ENCODE data around the gene CACNA1B.
"Not testable (repeated sequence)": the region's sequence is repeated elsewhere in the genome, so short reads cannot be mapped to it uniquely, and the experiment has no call there.

CACNA1B gene

DNA sequence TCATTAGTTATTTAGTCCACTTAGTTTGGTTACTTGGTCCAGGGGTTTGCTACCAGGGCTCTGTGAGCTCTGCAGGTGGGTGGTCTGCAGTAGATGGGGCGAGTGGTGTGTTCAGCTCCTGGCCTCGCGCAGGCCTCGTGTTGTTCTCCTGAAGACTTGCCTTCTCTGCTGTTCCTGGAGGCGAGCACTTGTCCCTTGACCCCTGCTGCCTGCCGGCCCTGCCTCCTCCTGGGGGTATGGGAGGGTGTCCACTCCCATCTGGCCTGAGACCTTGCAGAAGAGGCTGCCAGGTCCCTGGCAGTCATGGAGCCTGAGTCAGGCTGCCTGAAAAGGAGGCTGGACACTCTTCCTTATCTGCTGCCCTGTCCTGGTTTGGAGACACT, 137.0 kb downstream of the CACNA1B start:
- no peak for TF ChIP-seq CTCF (IDR thresholded peaks at IDR 0.05; ENCODE audit: unreplicated experiment in 3 of 3)
- Mint-ChIP-seq H3K9me3 (no peaks in the 10 kb centered on the region), H3K4me1 (no peaks in the 10 kb centered on the region), H3K4me3 (no peak overlapping the region), H3K27ac (no peak overlapping the region), H3K27me3 (ENCODE audit: low read depth) (peaks cover 25% of the 10 kb centered on the region), H3K36me3 (ENCODE audit: low read depth) (no peaks in the 10 kb centered on the region)

DNA sequence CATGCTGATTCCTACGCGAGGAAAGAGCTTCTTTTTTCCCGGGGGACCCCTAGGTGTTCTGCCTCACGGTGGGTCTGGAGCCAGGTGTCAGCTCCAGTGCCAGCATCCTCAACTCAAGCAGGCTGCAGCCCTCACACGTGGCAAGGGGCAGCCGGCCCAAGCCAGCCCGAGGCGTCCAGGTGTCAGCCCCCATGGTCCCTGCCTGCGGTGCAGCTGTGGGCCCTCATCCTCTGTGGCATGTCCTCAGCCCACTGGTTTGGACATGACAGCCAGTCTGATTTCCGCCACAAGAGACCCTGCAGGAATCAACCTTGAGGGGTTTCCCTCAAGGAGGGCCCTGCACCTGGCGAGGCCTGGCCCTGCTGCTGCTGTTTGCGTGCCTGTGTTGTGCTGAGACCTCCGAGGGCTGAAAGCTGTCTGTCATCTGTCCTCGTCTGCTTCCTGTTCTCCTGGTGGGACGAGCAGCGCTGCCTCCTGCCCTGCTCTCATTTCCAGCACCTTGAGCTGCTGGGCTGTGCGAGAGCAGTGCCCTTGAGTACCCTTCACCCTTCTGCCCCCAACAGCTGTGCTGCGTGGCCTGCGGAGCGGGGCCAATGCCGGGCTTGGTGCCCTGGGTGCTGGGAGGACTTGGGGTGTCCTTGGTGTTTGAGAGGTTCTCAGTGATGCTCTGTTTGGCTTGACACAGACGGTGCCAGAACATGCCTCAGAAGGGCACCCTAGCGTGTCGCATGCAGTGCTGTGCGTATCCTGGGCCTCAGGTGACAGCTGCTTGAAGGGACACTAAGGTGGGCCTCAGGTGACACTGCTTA, 137.6 kb downstream of the CACNA1B start:
- Mint-ChIP-seq H3K36me3 (ENCODE audit: low read depth) (no peaks in the 10 kb centered on the region), H3K27ac (no peak overlapping the region), H3K27me3 (ENCODE audit: low read depth) (peaks cover 28% of the 10 kb centered on the region), H3K9me3 (no peaks in the 10 kb centered on the region), H3K4me1 (no peaks in the 10 kb centered on the region), H3K4me3 (no peak overlapping the region)
- no peak for TF ChIP-seq CTCF (IDR thresholded peaks at IDR 0.05; ENCODE audit: unreplicated experiment in 3 of 3)

GRCh38 chr9:138016406-138017187, 139.0 kb downstream of the CACNA1B start:
- Mint-ChIP-seq H3K27ac (no peak overlapping the region), H3K36me3 (ENCODE audit: low read depth) (no peaks in the 10 kb centered on the region), H3K4me1 (no peaks in the 10 kb centered on the region), H3K9me3 (no peaks in the 10 kb centered on the region), H3K27me3 (ENCODE audit: low read depth) (peaks cover 36% of the 10 kb centered on the region), H3K4me3 (no peak overlapping the region)
- TF ChIP-seq CTCF (IDR thresholded peaks at IDR 0.05; ENCODE audit: unreplicated experiment in 3 of 3) = no peak

DNA sequence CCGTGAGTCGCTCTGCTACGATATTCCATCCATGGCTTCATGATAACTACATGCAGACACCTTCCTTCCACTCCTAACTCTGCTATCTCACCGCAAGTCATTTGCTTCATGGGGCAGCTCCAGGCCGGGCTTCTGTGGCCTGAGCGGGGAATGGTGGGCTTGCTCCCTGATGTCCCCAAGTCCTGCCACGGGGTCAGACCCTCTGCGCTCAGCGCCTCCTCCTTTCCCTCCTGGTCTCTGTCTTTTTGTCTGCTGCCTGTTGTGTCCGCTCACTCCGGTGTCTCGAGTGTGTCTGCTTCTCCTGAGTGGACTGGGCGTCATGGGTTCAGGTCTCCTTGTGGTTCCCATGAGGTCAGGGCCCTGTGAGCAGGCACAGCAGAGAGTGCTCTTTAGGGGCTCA, 139.6 kb downstream of the CACNA1B start:
- Mint-ChIP-seq H3K4me3 (no peak overlapping the region), H3K27ac (no peak overlapping the region), H3K9me3 (no peaks in the 10 kb centered on the region), H3K4me1 (no peaks in the 10 kb centered on the region), H3K36me3 (ENCODE audit: low read depth) (no peaks in the 10 kb centered on the region), H3K27me3 (ENCODE audit: low read depth) (peaks cover 37% of the 10 kb centered on the region)
- no peak for TF ChIP-seq CTCF (IDR thresholded peaks at IDR 0.05; ENCODE audit: unreplicated experiment in 3 of 3)

DNA sequence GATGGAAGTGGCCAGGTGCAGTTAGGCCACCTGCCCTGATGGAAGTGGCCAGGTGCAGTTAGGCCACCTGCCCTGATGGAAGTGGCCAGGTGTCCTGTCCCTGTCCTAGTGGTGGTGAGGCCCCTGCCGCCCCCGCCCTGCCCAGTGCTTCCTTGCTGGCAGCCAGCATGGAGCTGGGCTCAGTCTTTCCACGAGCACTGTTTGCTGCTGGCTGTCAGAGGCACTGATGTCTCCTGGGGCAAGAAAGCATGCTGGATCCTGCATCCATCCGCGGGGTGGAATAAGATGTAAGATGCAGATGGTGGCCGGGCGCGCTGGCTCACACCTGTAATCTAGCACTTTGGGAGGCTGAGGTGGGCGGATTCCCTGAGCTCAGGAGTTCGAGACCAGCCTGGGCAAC, 141.9 kb downstream of the CACNA1B start:
- not testable (repeated sequence) for H3K27ac Mint-ChIP-seq; H3K4me3 Mint-ChIP-seq; H3K4me1 Mint-ChIP-seq; H3K36me3 Mint-ChIP-seq (ENCODE audit: low read depth); H3K9me3 Mint-ChIP-seq
- H3K27me3 Mint-ChIP-seq (ENCODE audit: low read depth) = peaks cover 46% of the 10 kb centered on the region

- H3K9me3 Mint-ChIP-seq = no peaks in the 10 kb centered on the region
- no peaks in the 10 kb centered on the region for H3K36me3 Mint-ChIP-seq (ENCODE audit: low read depth)
- no peaks in the 10 kb centered on the region for H3K4me1 Mint-ChIP-seq
- H3K27me3 Mint-ChIP-seq (ENCODE audit: low read depth) = peaks cover 52% of the 10 kb centered on the region
- H3K4me3 Mint-ChIP-seq = peak overlapping the region in 1 of 3 experiments; percentile 4
- no peak overlapping the region for H3K27ac Mint-ChIP-seq
- TF ChIP-seq CTCF (IDR thresholded peaks at IDR 0.05; ENCODE audit: unreplicated experiment in 3 of 3) = no peak
These were observed 142.7 kb downstream of the CACNA1B start for GRCh38 chr9:138020120-138020794.
